ENCODE results near the gene CLTRN.

Gene CLTRN

GRCh38 chrX:15579778-15580747, 84.5 kb downstream of the CLTRN start:
- no peak for TF ChIP-seq POLR2A (IDR thresholded peaks at IDR 0.05; ENCODE audit: low read depth, low read length)
- DNase-seq (ENCODE audit: insufficient read length, low spot score) (no peak), FAIRE-seq (no peak)
